H9 (cell line): ENCODE data around the gene ADARB2. TPM values are rescaled to one million over a fixed set of nuclear protein-coding genes. Genes with fewer than 3 reads are reported as not detected.

Experiments used
- DNase-seq: peaks from one replicate; pipeline ENCODE4 v3.0.0-alpha.2; 2017
- H2AFZ ChIP-seq: one replicate; pipeline ENCODE4 v1.6.1; 2013; ENCODE audit warnings: mild to moderate bottlenecking, low read length, control low read depth, moderate library complexity
- H2AK5ac ChIP-seq: 2 replicates; pipeline ENCODE4 v1.6.1; 2013; ENCODE audit warnings: low read length, control low read depth, mixed read lengths; ENCODE audit not compliant: insufficient read length
- H2BK120ac ChIP-seq: one replicate; pipeline ENCODE4 v1.6.1; 2013; ENCODE audit warnings: low read depth, mild to moderate bottlenecking, low read length, control low read depth, inconsistent platforms; ENCODE audit not compliant: poor library complexity, severe bottlenecking
- H2BK12ac ChIP-seq: 2 replicates; pipeline ENCODE4 v1.6.1; 2013; ENCODE audit warnings: low read length, control low read depth, mixed read lengths, low read depth; ENCODE audit not compliant: insufficient read length
- H2BK15ac ChIP-seq: 2 replicates; pipeline ENCODE4 v1.6.1; 2013; ENCODE audit warnings: low read depth, low read length, control low read depth
- H2BK20ac ChIP-seq: one replicate; pipeline ENCODE4 v1.6.1; 2013; ENCODE audit warnings: low read depth, mild to moderate bottlenecking, low read length, control low read depth, inconsistent platforms; ENCODE audit not compliant: poor library complexity, severe bottlenecking
- H2BK5ac ChIP-seq: 2 replicates; pipeline ENCODE4 v1.6.1; 2013; ENCODE audit warnings: low read length, control low read depth, mixed read lengths; ENCODE audit not compliant: insufficient read length
- H3K14ac ChIP-seq: 2 replicates; pipeline ENCODE4 v1.6.1; 2013; ENCODE audit warnings: low read length, control low read depth; ENCODE audit not compliant: insufficient read depth
- H3K18ac ChIP-seq: 2 replicates; pipeline ENCODE4 v1.6.1; 2013; ENCODE audit warnings: low read depth, mild to moderate bottlenecking, mixed read lengths, low read length, control low read depth; ENCODE audit not compliant: insufficient read length
- H3K23ac ChIP-seq: 2 replicates; pipeline ENCODE4 v1.6.1; 2013; ENCODE audit warnings: low read length, control low read depth, mixed read lengths, low read depth; ENCODE audit not compliant: insufficient read length
- H3K23me2 ChIP-seq: 2 replicates; pipeline ENCODE4 v1.6.1; 2013; ENCODE audit warnings: low read depth, mild to moderate bottlenecking, mixed read lengths, low read length, control low read depth; ENCODE audit not compliant: insufficient read length, poor library complexity, severe bottlenecking
- H3K27ac ChIP-seq: 2 replicates; pipeline ENCODE4 v1.5.1; 2013; ENCODE audit warnings: low read length, control low read depth, mixed read lengths, low read depth; ENCODE audit not compliant: insufficient read length
- H3K27me3 ChIP-seq: 2 replicates; pipeline ENCODE4 v1.6.1; 2013; ENCODE audit warnings: low read length, control low read depth, inconsistent platforms; ENCODE audit not compliant: insufficient read depth
- H3K4ac ChIP-seq: 2 replicates; pipeline ENCODE4 v1.6.1; 2013; ENCODE audit warnings: low read depth, mild to moderate bottlenecking, control low read depth, inconsistent platforms, low read length, moderate library complexity
- H3K4me1 ChIP-seq: 2 replicates; pipeline ENCODE4 v1.6.1; 2013; ENCODE audit warnings: low read length, control low read depth, inconsistent platforms; ENCODE audit not compliant: insufficient read depth
- H3K4me2 ChIP-seq: 2 replicates; pipeline ENCODE4 v1.6.1; 2013; ENCODE audit warnings: low read length, control low read depth, mixed read lengths; ENCODE audit not compliant: insufficient read length, insufficient read depth
- H3K56ac ChIP-seq: 2 replicates; pipeline ENCODE4 v1.6.1; 2013; ENCODE audit warnings: low read depth, mild to moderate bottlenecking, mixed read lengths, low read length, control low read depth; ENCODE audit not compliant: insufficient read length
- H3K79me1 ChIP-seq: 2 replicates; pipeline ENCODE4 v1.6.1; 2013; ENCODE audit warnings: low read depth, mild to moderate bottlenecking, moderate library complexity, low read length, control low read depth, inconsistent platforms; ENCODE audit not compliant: insufficient read depth, poor library complexity, severe bottlenecking
- H3K79me2 ChIP-seq: 2 replicates; pipeline ENCODE4 v1.6.1; 2013; ENCODE audit warnings: low read length, control low read depth, inconsistent platforms; ENCODE audit not compliant: insufficient read depth
- H3K9ac ChIP-seq: 2 replicates; pipeline ENCODE4 v1.6.1; 2013; ENCODE audit warnings: low read length, control low read depth, mixed read lengths; ENCODE audit not compliant: insufficient read length; ENCODE audit errors: extremely low read depth
- H3K9me3 ChIP-seq: one replicate; pipeline ENCODE4 v1.6.1; 2013; ENCODE audit warnings: low read depth, low read length, inconsistent platforms; ENCODE audit not compliant: control insufficient read depth
- H3T11ph ChIP-seq: one replicate; pipeline ENCODE4 v1.6.1; 2013; ENCODE audit warnings: mild to moderate bottlenecking, low read length, control low read depth, inconsistent platforms
- H4K20me1 ChIP-seq: one replicate; pipeline ENCODE4 v1.6.1; 2013; ENCODE audit not compliant: control insufficient read depth, insufficient read length, insufficient read depth
- H4K5ac ChIP-seq: 2 replicates; pipeline ENCODE4 v1.6.1; 2013; ENCODE audit warnings: low read depth, mild to moderate bottlenecking, mixed read lengths, low read length, control low read depth; ENCODE audit not compliant: insufficient read length
- H4K8ac ChIP-seq: replicated peaks from 2 replicates; pipeline ENCODE4 v1.6.1; 2013; ENCODE audit warnings: low read length, control low read depth, mixed read lengths, low read depth; ENCODE audit not compliant: insufficient read length
- H4K91ac ChIP-seq: 2 replicates; pipeline ENCODE4 v1.6.1; 2013; ENCODE audit warnings: low read depth, mild to moderate bottlenecking, moderate library complexity, mixed read lengths, low read length, control low read depth; ENCODE audit not compliant: insufficient read length
- H3K27ac Mint-ChIP-seq, 3 experiments: 2 replicates in 2 of 3; 3 replicates in 1 of 3; pipeline ENCODE4 v1.8.0; 2020 to 2021; ENCODE audit warnings: mixed read lengths in 3 of 3, mild to moderate bottlenecking in 1 of 3, moderate library complexity in 1 of 3
- H3K27me3 Mint-ChIP-seq: 2 replicates; pipeline ENCODE4 v1.8.0; 2021; ENCODE audit warnings: low read depth, mild to moderate bottlenecking, moderate library complexity, mixed read lengths
- H3K36me3 Mint-ChIP-seq, 3 experiments: 2 replicates in 2 of 3; 3 replicates in 1 of 3; pipeline ENCODE4 v1.8.0; 2020 to 2021; ENCODE audit warnings: low read depth in 3 of 3, mixed read lengths in 3 of 3; ENCODE audit not compliant: insufficient read depth in 1 of 3
- H3K4me1 Mint-ChIP-seq, 2 experiments: 2 replicates each; pipeline ENCODE4 v1.8.0; 2020; ENCODE audit warnings: mixed read lengths in 2 of 2
- H3K4me3 Mint-ChIP-seq, 2 experiments: 2 replicates in 1 of 2; 3 replicates in 1 of 2; pipeline ENCODE4 v1.8.0; 2020 to 2021; ENCODE audit warnings: mild to moderate bottlenecking in 2 of 2, mixed read lengths in 2 of 2, moderate library complexity in 1 of 2
- H3K9me3 Mint-ChIP-seq, 2 experiments: 2 replicates in 1 of 2; 3 replicates in 1 of 2; pipeline ENCODE4 v1.8.0; 2020; ENCODE audit warnings: mild to moderate bottlenecking in 2 of 2, mixed read lengths in 2 of 2, moderate library complexity in 1 of 2
- CTCF ChIP-seq: fragments of 200-600 bp; sonication (generic); conservative IDR thresholded peaks from 3 replicates; pipeline ENCODE4 v1.8.0; 2021; ENCODE audit warnings: antibody characterized with exemption, mild to moderate bottlenecking
- WGBS: extraction: QIAGEN DNeasy Blood & Tissue Kit; methylation state at CpG from one replicate; pipeline ENCODE4 v1.1.7; 2013; ENCODE audit warnings: missing lambda C conversion rate, low lambda C conversion rate, mixed read lengths; ENCODE audit not compliant: insufficient read length; ENCODE audit errors: extremely low coverage; 5-methylcytosine and 5-hydroxymethylcytosine counted together
- total RNA-seq: library from RNA; stranded (reverse); gene quantifications from 2 replicates; pipeline ENCODE4 v1.2.1, GENCODE V29; 2021

ADARB2 gene
- total RNA-seq, 1 experiment from 2014 or later, result 0.87 TPM

GRCh38 chr10:1188558-1189135 is 548.7 kb downstream of the ADARB2 start:
- H2BK15ac ChIP-seq, result no peak overlapping the region
- H4K91ac ChIP-seq, result no peak overlapping the region
- H2AFZ ChIP-seq, result no peak overlapping the region
- no peak overlapping the region for H2BK120ac ChIP-seq
- H3K27ac Mint-ChIP-seq, result no peak overlapping the region
- no peak overlapping the region for H2AK5ac ChIP-seq
- no peak overlapping the region for H3K23ac ChIP-seq
- no peak overlapping the region for H4K5ac ChIP-seq
- no peak for DNase-seq
- no peaks in the 10 kb centered on the region for H3K4me1 ChIP-seq
- no peaks in the 10 kb centered on the region for H3K9me3 ChIP-seq
- H3K4me1 Mint-ChIP-seq, result peaks cover 3 to 10% of the 10 kb centered on the region in 2 experiments
- H3K18ac ChIP-seq, result no peak overlapping the region
- no peak overlapping the region for H3K14ac ChIP-seq
- H3K4ac ChIP-seq, result no peak overlapping the region
- no peak overlapping the region for H4K8ac ChIP-seq
- no peak overlapping the region for H3K27ac ChIP-seq
- no peak overlapping the region for H2BK20ac ChIP-seq
- H3K79me1 ChIP-seq, result no peaks in the 10 kb centered on the region
- no peak overlapping the region for H3K56ac ChIP-seq
- no peaks in the 10 kb centered on the region for H3K27me3 ChIP-seq
- no peaks in the 10 kb centered on the region for H3K9me3 Mint-ChIP-seq
- H3K23me2 ChIP-seq, result no peaks in the 10 kb centered on the region
- no peak overlapping the region for H3K9ac ChIP-seq
- H3K4me2 ChIP-seq, result no peak overlapping the region
- H3K4me3 Mint-ChIP-seq, result no peak overlapping the region
- H3K36me3 Mint-ChIP-seq, result no peaks in the 10 kb centered on the region
- no peak overlapping the region for H3T11ph ChIP-seq
- H2BK5ac ChIP-seq, result no peak overlapping the region
- H3K27me3 Mint-ChIP-seq, result peaks cover 6% of the 10 kb centered on the region; the same call in 1 of the 2 replicates
- no peak overlapping the region for H2BK12ac ChIP-seq
- H4K20me1 ChIP-seq, result no peaks in the 10 kb centered on the region
- no peaks in the 10 kb centered on the region for H3K79me2 ChIP-seq
- no CpG with 5 or more reads among the region's 14 CpGs for WGBS
- no peak for TF ChIP-seq CTCF
